Left lung (tissue), 10 donors: ENCODE results near the gene COL9A1. TPM values are rescaled to one million over a fixed set of nuclear protein-coding genes. Genes with fewer than 3 reads are reported as not detected.

Source experiments
- ATAC-seq: fragments of 200-7000 bp; cut with Tn5 transposase; one replicate; pipeline ENCODE4 v1.9.1; 2020; ENCODE audit warnings: moderate library complexity
- DNase-seq, 4 donors: peaks; one replicate each; pipeline ENCODE4 v3.0.0-alpha.2; 2013 to 2020
- H3K27ac ChIP-seq, 2 donors: fragments of 200-600 bp; sonication (generic) in 1 of 2; one replicate each; pipeline versions ENCODE4 v1.5.0 to v1.8.0; 2020 to 2021
- H3K27me3 ChIP-seq, 2 donors: fragments of 200-600 bp; sonication (generic) in 1 of 2; one replicate each; pipeline versions ENCODE4 v1.5.0 to v1.8.0; 2020 to 2021
- H3K36me3 ChIP-seq, 2 donors: fragments of 200-600 bp; sonication (generic) in 1 of 2; one replicate each; pipeline versions ENCODE4 v1.5.0 to v1.8.0; 2020 to 2021
- H3K4me1 ChIP-seq, 2 donors: fragments of 200-600 bp; one replicate each; pipeline ENCODE4 v1.8.0; 2021
- H3K4me3 ChIP-seq, 2 donors: fragments of 200-600 bp; sonication (generic) in 1 of 2; one replicate each; pipeline versions ENCODE4 v1.5.0 to v1.8.0; 2020 to 2021; ENCODE audit warnings: mild to moderate bottlenecking in 1 of 2
- H3K9me3 ChIP-seq, 2 donors: fragments of 200-600 bp; sonication (generic) in 1 of 2; one replicate each; pipeline versions ENCODE4 v1.5.0 to v1.8.0; 2020 to 2021
- intact Hi-C, 2 donors: fragments of 100-400 bp; cut with DNase I; formaldehyde crosslinking; loops; one replicate each; pipeline versions ENCODE4 v1.11.2 to v1.14.2; 2022
- polyA plus RNA-seq, 6 donors: library from polyadenylated mRNA; unstranded; fragments of 120-200 nt; gene quantifications; one replicate each; pipeline ENCODE4 v1.2.1, GENCODE V29; 2013; ENCODE audit not compliant: insufficient read length in 6 of 6
- total RNA-seq, 2 donors: library from RNA; stranded (reverse); fragmentation: NEBNext Ultra II Directional; extraction: Animal tissue kit (Norgen Biotek cat#: 25700); gene quantifications; one replicate each; pipeline ENCODE4 v1.2.1, GENCODE V29; 2021
- TF ChIP-seq, protein P1 (sequence below), 2 donors: fragments of 200-600 bp; sonication (generic) in 1 of 2; IDR thresholded peaks; one replicate each; pipeline versions ENCODE4 v1.5.0 to v1.8.0; 2021; ENCODE audit warnings: antibody characterized with exemption in 2 of 2
- donor health status: DM: no; HTN: yes; CAD: no.
- donor health status: DM: no; HTN: no; CAD: no.

The COL9A1 gene
- total and polyA plus RNA-seq, 8 donors = 1.0 to 2.1 (median 1.5) TPM; not detected in 2

DNA sequence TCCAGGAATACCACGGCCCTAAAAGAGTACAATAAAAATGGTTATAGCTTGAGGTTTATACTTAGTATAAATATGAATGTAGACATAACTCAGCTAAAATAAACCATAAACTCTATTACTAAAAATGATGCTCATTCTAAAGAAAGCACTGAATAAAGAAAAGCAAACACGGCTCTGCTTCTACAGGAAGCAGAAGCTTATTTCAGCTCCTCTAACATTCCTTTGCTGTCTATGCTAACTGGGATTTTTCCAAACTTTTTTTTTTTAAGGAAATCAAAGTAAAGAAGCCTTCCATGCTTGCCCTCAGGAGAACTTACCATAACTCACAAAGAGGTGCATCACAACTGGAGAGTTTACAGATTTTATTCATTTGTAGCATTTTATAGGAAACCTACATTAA, 30.8 kb downstream of the COL9A1 start:
- ATAC-seq = no peak
- intact Hi-C loops = no loop called here
- TF ChIP-seq, protein P1, sequence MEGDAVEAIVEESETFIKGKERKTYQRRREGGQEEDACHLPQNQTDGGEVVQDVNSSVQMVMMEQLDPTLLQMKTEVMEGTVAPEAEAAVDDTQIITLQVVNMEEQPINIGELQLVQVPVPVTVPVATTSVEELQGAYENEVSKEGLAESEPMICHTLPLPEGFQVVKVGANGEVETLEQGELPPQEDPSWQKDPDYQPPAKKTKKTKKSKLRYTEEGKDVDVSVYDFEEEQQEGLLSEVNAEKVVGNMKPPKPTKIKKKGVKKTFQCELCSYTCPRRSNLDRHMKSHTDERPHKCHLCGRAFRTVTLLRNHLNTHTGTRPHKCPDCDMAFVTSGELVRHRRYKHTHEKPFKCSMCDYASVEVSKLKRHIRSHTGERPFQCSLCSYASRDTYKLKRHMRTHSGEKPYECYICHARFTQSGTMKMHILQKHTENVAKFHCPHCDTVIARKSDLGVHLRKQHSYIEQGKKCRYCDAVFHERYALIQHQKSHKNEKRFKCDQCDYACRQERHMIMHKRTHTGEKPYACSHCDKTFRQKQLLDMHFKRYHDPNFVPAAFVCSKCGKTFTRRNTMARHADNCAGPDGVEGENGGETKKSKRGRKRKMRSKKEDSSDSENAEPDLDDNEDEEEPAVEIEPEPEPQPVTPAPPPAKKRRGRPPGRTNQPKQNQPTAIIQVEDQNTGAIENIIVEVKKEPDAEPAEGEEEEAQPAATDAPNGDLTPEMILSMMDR (IDR thresholded peaks at IDR 0.05) = no peak
- no peak overlapping the region for H3K27ac ChIP-seq
- no peak for DNase-seq
- no peaks in the 10 kb centered on the region for H3K36me3 ChIP-seq
- no peaks in the 10 kb centered on the region for H3K4me1 ChIP-seq
- H3K27me3 ChIP-seq = no peaks in the 10 kb centered on the region
- H3K9me3 ChIP-seq = no peaks in the 10 kb centered on the region
- no peak overlapping the region for H3K4me3 ChIP-seq

DNA sequence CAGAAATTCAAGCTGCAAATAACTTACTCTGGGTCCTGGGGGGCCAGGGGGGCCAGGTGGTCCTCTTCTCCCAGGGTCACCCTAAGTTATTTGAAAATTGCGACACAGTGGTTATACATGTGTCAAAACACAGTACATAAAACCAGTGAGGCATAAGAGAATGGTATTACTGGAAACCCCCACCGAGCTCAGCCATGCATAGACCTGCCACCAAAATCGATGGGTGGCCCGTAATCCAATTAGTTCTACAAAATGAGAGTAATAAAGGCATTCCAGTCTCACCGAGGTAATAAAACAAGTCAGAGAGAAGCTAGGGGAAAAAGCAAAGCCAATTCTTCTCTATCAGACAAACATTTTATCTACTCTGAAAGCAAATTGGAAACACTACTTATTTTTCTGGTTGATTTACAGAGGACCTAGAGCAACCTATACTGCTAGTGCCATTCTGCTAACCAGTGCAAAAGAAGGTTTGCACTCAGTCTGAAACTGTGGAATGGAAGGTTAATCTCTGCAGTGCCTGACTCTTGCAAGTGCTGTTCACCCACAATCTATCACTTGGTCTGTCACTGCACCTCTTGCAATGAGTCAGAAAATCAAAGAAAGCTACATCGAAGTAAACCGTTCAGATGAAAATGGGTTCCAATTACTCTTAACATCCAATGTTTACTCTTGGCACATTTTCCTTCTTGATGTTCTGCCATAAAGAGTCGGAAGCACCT, 32.4 kb downstream of the COL9A1 start:
- DNase-seq = no peak
- TF ChIP-seq, protein P1 (IDR thresholded peaks at IDR 0.05) = no peak
- intact Hi-C loops = no loop called here

DNA sequence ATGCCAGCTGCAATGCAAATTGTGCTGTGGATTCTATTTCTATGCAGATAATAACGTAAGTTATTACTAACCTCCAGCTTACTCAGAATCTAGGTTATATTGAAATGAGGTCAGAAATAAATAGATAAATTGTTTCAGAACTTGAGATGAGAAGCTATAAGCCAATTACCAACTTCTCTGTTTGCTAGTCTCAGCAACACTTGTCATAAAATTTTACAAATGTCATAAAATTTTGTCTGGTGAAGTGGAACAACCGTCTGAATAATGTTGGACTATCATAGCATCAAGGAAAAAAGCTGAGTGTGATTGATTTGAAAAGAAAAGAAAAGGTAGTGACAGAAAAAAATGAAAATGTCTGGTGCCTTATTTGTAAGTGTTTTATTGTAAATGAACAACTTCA, 36.7 kb downstream of the COL9A1 start:
- no peaks in the 10 kb centered on the region for H3K36me3 ChIP-seq

More for the DNA sequence above, 32.4 kb downstream of the COL9A1 start:
- ATAC-seq = no peak
- Histone ChIP-seq H3K27me3 (no peaks in the 10 kb centered on the region), H3K27ac (no peak overlapping the region), H3K36me3 (no peaks in the 10 kb centered on the region), H3K9me3 (no peaks in the 10 kb centered on the region), H3K4me3 (no peak overlapping the region), H3K4me1 (no peaks in the 10 kb centered on the region)

DNA sequence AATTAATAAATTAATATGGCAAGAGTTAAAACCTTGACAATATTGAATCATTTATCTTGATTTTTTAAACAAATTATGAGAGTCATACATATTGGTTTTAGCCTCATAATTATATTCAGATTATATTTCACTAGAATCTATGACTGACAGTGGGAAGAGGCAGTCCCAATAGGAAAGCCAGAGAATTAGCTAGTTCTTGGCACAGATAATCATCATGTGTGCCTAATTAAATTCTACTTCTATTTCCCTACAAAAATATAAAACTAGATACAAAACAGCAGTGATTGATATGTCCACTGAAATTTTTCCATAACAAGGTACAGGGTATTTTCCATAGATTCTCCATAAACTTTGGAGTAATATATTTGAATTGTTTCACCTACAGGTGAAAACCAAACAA, 38.6 kb downstream of the COL9A1 start:
- Histone ChIP-seq H3K9me3 (no peaks in the 10 kb centered on the region), H3K36me3 (no peaks in the 10 kb centered on the region), H3K27me3 (no peaks in the 10 kb centered on the region), H3K4me3 (no peak overlapping the region), H3K4me1 (no peaks in the 10 kb centered on the region), H3K27ac (no peak overlapping the region)
- no peak for DNase-seq
- TF ChIP-seq, protein P1 (IDR thresholded peaks at IDR 0.05) = no peak
- ATAC-seq = no peak
- intact Hi-C loops = no loop called here

More for the DNA sequence above, 36.7 kb downstream of the COL9A1 start:
- no peaks in the 10 kb centered on the region for H3K4me1 ChIP-seq
- no peak overlapping the region for H3K4me3 ChIP-seq
- ATAC-seq (no peak), DNase-seq (no peak)
- intact Hi-C loops = no loop called here
- H3K9me3 ChIP-seq = no peaks in the 10 kb centered on the region
- no peak overlapping the region for H3K27ac ChIP-seq
- TF ChIP-seq, protein P1 (IDR thresholded peaks at IDR 0.05) = no peak
- H3K27me3 ChIP-seq = no peaks in the 10 kb centered on the region

DNA sequence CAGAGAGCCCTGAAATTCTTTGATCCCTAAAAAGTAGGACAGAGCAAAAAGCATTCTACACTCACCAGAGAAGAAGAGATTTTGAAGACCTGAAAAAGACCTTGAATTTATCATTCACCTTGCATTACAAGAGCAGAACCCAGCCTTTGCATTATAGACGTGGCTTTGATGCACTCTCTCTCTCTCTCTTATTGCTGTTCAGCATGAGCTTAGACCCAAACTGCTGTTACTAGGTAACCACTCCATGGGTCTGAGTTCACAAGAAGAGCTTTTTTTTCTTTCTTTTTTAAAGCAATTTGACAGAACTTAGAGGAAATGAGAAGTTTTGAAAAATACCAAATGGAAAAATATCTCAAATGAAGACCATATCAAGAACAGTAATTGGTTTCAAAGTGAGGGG, 44.4 kb downstream of the COL9A1 start:
- no peaks in the 10 kb centered on the region for H3K27me3 ChIP-seq
- no peaks in the 10 kb centered on the region for H3K36me3 ChIP-seq
- H3K4me3 ChIP-seq = no peak overlapping the region
- DNase-seq (no peak), ATAC-seq (no peak)
- intact Hi-C loops = no loop called here
- H3K9me3 ChIP-seq = no peaks in the 10 kb centered on the region
- TF ChIP-seq, protein P1 (IDR thresholded peaks at IDR 0.05) = no peak
- no peak overlapping the region for H3K27ac ChIP-seq
- H3K4me1 ChIP-seq = no peaks in the 10 kb centered on the region
